Stimulated activated CD8-positive, alpha-beta memory T cell treated with anti-CD3 and anti-CD28 coated beads, Interleukin-15, amount 100 ng/mL, for 24 hours (primary cell): ENCODE results near the gene DYNC2LI1.

Experiments used
- DNase-seq: peaks from one replicate; pipeline ENCODE4 v3.0.0-alpha.2; 2020; ENCODE audit warnings: low read depth

Gene DYNC2LI1

DNA sequence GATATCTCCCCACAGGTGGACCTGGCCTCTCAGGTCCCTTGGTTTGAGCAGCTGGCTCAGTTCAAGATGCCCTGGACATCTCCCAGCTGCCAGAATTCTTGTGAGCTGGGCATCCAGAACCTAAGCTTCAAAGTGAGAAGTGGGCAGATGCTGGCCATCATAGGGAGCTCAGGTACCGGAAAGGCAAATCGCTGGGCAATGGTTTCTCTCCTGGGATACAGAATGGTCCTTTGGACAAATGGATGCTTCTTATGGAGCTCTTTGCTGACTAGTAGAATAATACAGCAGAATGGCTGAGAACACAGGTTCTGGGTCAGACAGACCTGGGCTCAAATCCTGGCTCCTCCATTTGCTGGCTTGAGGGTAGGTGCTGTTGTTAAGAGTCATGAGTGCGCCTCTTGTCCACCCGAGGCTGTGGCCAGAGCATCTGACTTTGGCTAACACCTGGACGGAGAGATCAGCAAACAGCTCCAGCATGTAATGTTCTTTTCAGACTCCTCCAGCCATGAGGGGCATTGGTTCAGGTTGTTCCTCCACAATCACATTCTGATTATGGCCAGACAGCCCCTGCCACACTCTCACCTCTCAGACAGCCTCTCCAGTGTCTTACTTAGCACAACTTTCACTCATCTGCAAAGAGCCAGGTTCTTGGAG, 72.4 kb downstream of the DYNC2LI1 start:
- DNase-seq: no peak

GRCh38 chr2:43848214-43848613, 74.4 kb downstream of the DYNC2LI1 start:
- DNase-seq: no peak

GRCh38 chr2:43851011-43851980, 77.5 kb downstream of the DYNC2LI1 start:
- DNase-seq: no peak

GRCh38 chr2:43852196-43852730, 78.4 kb downstream of the DYNC2LI1 start:
- DNase-seq: no peak

DNA sequence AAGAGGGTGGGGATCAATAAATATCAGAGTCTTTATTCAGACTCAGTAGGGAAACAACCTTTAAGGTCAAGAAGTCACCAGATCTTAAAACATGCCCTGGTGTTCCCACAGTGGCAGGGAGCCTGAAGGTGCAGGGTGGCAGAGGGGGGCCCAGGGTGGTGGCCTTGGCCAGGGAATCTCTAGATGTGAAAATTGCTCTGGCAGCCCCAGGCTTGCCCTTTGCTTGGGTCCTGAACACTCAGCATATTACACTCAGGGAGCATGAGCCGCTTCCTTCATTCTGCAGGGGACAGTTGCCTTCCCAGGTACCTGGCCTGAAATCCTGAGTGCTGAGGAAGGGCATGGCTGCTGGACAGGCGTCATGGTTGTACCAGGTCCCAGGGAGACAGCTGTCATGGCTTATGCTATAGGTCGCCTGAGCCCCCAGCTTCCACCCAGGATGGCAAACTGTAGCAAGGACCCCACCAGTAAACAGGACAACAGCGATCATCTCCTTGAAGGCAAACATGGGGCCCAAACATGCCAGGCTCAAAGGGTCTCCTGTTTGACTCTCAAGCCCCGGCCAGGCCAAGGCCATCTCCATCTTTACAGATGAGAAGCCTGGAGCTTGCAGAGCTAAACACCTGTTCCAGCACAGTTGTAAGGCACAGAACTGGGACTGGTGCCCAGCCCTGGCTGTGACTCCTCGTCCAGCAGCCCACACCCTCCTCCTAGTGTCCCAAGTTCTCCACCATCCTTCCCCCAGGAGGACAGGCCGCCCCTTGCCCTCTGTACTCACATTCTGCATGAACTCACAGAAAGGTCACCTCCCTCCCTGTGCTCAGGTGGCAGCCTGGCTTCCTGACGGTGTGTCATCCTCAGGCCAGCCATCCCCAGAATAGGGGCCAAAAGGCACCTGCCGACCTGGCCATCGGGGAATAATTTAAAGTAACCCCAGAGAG, 79.6 kb downstream of the DYNC2LI1 start:
- no peak for DNase-seq

- no peak for DNase-seq
Measured at GRCh38 chr2:43854671-43855070, 80.8 kb downstream of the DYNC2LI1 start.

DNA sequence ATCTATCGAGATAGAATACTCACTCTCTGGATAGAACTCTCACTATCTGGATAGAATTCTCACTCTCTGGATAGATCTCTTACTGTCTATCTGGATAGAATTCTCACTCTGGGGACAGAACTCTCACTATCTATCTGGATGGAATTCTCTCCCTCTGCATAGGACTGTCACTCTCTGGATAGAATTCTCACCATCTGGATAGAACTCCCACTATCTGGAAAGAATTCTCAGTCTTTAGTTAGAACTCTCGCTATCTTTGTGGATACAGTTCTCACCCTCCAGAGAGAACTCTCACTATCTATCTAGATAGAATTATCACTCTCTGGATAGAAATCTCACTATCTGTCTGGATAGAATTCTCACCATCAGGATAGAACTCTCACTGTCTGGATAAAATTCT, 81.5 kb downstream of the DYNC2LI1 start:
- no peak for DNase-seq
